DMS79 (cell line): ENCODE data around the gene RNU1-2.
A peak's percentile ranks its signal among the peaks of the same experiment; 100 is the strongest.
"Not testable (repeated sequence)": the region's sequence is repeated elsewhere in the genome, so short reads cannot be mapped to it uniquely, and the experiment has no call there.

Experiments
- DNase-seq: peaks from one replicate; lab custom pipeline; 2025; lab: John Stamatoyannopoulos, UW

Gene RNU1-2

GRCh38 chr1:16907870-16908758 lies 12.3 kb downstream of the RNU1-2 start:
- DNase-seq: no peak

DNA sequence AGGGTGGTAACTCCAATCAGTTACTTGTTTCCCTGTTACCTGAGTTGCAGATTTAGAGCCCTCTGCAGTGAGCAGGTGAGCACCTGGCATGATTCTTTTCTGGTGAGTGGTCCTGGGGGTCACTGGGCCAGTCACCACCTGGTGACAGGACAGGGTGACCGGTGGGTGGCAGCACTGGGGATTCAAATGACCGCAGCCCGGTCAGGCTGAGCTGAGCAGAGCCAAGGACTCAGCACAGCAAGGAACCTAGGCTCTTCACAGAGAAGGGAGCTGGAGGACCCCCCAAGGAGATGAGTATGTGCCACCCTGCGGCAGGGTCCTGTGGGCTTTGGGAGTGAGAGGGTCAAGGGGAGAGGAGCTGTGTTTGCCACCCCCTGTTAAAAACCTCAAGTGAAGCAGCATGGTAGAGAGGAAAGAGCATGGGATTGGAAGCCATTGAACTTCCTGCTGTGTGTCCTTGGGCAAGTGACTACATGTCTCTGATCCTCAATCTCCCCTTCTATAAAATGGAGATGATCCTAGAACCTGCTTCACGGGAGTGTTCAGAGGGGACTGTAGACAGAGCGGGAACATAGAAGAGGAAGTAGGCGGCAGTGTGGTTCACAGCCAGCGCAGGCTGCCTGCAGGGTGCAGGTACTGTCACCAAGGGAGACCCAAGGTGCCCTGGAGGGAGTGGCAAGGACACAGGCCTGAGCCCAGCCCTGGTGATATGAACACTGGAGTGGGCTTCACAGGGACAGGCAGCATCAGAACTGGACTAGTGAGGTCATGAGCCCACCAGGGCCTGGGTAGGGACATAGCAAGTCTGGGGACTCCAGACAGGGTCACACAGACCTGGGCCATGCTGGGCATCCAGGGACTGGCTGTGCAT lies 16.3 kb downstream of the RNU1-2 start:
- DNase-seq: not testable (repeated sequence)

DNA sequence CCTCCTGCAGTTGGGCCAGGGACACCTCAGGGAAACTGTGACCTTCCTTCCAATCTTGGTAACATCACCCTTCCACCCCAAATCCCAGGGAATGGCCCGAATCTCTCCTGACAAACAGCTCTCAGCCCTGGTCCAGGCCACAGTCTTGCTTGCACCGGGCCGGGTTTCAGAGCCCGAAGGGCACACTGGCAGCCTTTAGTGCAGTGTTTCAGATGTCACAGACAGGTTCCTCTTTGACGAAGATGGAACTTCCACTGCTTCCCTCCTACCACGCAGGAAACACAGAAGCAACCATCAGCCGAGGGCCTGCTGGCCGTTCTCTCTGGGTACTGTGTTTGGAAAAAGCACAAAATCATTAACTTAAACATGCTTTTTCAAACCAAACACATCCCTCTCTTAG lies 17.0 kb downstream of the RNU1-2 start:
- DNase-seq: not testable (repeated sequence)

- DNase-seq: no peak
These were observed 17.5 kb downstream of the RNU1-2 start for GRCh38 chr1:16913181-16913832.

DNA sequence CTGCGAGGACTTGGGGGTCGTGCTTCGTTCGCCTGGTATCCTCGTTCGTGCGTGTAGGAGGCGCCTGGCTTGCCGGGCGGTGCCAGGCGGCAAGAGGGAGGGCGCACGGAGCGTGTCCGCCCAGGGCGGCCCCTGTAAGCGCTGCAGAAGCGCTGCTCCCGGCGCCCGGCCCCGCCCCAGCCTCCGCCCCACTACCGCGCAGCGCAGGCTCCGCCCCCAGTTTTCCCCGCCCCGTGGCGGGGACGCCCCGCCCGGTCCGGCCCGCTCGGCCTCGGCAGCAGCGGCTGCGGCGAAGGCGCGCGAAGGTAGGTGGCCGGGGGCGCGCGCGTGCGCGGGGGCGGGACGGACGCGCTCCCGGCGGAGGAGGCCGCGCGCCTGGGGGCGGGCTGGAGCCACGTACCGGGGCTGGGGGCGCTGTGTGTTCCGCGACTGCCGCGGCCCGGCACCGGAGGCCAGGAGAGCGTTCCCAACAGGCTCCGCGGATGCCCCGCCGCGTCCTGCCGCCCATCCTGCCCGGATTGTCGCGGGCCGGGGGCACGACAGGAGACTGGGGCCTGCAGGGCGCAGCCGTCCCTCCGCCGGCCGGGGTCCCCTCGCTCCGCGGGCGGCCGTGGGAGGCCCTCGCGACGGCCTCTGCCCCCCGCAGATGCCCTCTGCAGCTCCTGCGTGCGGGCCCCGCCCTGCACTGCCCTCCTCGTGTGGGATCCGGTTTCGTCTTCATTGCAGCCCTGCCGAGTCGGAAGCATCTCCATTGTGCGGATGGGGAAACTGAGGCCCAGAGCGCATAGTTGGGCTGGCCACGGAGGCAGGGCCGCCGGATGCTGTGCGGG lies 18.3 kb downstream of the RNU1-2 start:
- DNase-seq: peak; percentile 96

DNA sequence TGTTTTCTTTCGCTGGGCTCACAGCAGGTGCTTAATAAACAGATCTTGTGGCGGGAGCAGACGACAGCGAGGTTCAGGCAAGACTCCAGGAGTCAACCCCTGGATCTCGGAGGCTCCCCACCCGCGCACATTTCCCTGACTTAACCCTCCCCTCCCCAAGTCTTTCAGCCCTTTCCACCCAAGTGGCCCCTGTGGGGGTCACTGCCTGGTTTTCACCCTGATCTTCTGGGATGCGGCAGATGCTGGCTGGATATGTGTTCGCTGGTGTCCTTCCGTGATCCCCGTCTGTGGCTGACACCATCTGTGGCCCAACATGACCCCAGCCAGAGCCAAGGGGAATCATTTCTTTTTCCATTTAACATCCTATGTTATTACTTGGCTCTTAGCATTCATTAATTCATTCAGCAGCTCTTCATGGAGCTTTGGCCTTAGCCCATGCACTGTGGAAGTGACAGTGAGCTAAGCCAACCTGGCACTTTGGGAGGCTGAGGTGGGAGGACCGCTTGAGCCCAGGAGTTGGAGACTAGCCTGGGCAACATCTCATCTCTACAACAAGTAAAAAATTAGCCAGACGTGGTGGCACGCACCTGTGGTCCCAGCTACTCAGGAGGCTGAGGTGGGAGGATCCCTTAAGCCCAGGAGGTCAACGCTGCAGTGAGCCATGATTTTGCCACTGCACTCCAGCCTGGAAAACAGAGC lies 19.3 kb downstream of the RNU1-2 start:
- not testable (repeated sequence) for DNase-seq

- no peak for DNase-seq
These were observed 19.8 kb downstream of the RNU1-2 start for GRCh38 chr1:16915627-16915973.

GRCh38 chr1:16916036-16916880 lies 20.5 kb downstream of the RNU1-2 start:
- not testable (repeated sequence) for DNase-seq

GRCh38 chr1:16918371-16918770 lies 22.6 kb downstream of the RNU1-2 start:
- no peak for DNase-seq

DNA sequence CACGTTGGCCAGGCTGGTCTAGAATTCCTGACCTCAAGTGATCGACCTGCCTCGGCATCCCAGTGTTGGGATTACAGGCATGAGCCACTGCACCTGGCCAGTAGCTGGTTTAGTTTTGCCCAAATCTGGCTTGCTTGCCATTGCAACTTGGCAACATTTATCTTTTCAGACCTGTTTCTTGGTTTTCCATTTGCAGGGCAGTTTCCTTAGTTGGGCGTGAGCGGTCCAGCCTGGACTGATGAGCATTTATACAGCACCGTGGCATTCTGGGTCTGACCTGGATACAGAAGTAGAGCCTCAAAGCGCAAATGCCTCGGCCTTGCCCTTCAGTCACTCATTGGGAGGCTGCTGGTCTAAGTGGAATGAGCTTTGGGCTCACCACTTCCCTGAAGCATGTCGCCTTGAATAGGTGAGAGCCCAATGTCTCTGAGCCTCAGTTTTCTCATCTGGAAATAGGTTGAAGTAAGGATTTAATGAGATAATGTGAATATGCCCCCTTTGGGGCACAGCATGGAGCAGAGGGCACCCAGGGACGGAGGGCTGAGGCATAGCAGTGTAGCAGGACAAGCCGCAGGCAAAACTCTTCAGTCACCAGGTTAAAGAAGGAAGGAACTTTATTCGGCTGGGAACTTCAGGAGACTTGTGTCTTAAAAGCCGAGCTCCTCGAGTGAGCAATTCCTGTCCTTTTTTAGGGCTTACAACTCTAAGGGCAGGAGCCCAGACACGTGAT lies 23.3 kb downstream of the RNU1-2 start:
- not testable (repeated sequence) for DNase-seq

GRCh38 chr1:16920951-16921350 lies 25.2 kb downstream of the RNU1-2 start:
- DNase-seq: no peak

GRCh38 chr1:16921391-16922185 lies 25.8 kb downstream of the RNU1-2 start, which contains the start of gene CROCC:
Gene CROCC (plus strand): TSS chr1:16921931. CDS start chr1:16922019, 88 bp downstream.
- peak; percentile 98 for DNase-seq

- no peak for DNase-seq
These were observed 26.7 kb downstream of the RNU1-2 start for GRCh38 chr1:16922466-16922865.

DNA sequence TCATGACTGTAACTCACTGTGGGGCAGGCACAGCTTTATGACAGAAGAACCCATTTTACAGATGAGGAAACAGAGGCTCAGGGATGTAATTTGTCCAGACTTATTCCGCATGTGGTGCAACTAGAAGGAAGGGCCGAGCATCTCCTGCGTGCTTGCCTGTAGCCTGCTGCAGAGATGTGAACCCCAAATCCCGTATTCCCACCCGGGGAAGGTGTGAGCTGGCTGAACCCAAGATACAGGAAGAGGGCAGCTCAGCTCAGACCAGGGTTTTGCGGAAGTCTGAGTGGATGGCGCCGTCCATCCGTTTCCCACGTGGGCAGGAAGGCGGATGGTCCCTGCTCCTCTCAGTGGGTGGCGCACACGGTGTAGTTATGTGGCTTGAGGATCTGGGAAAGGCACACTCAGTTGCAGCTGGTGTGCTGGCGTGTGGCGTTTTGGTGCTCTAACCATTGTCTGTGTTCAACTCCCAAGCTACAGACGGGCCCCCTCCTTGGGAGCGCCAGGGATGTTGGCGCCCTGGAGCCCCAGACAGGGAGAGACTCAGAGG lies 27.2 kb downstream of the RNU1-2 start:
- DNase-seq: no peak

DNA sequence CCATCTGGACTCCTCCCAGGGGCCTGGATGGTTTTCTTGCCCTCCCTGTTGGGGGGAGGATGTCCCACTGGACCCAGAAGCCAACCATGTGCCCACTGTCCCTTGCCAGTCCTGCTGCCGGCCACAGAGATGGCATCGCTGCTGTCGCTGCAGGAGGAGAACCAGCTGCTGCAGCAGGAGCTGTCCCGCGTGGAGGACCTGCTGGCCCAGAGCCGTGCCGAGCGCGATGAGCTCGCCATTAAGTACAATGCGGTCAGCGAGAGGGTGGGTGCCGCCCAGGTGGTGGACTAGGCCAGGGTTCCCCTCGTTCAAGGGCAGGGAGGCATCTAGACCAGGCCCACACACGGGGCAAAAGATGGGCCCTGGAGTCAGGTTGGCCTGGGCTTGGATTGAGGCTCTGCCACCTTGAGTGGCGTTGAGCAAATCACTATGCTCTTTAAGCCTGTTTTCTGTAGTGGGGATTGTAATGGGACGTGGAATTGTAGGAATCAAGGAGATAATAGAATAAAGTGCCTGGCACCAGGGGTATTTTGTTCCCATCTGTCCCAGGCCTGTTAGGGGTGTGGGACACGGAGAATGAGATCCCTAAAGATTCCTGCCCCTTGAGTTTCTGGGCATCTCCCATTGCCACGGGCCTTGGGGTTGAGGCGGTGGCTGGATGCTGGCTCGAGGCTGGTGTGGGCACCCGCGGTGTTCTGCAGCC lies 28.6 kb downstream of the RNU1-2 start:
- no peak for DNase-seq

GRCh38 chr1:16924919-16925477 lies 29.2 kb downstream of the RNU1-2 start:
- no peak for DNase-seq
